ENCODE data around the gene TTC12. TPM values are rescaled to one million over a fixed set of nuclear protein-coding genes. Genes with fewer than 3 reads are reported as not detected.

The TTC12 gene
- total RNA-seq, 2 donors from 2014 or later = 22.3 to 134 TPM

DNA sequence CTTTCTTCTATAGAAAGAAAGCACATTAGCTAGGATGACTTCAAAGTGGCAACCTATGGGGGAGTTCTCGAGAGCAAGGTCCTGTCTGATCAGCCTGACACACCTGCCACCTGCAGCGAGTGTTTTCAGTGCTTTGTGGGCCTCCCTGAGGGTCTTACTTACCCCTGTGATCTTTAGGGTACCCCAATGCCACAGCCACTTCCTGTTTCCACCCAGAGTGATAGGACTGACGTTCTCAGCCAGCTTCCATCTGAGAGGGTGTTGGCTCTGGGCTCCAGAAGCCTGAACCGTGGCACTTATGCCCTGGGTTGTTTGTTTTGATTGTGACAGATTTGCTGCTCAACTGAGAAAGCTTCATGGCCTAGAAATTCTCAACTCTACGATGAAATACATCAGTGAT lies 51.5 kb downstream of the TTC12 start:
- intact Hi-C loops (cut with DNase I) = no loop called here
- Histone ChIP-seq H3K27ac (no peak overlapping the region), H3K36me3 (replicated peaks in 1 of 2; ENCODE audit: insufficient read depth in 1 of 2, low read depth in 2 of 2) (peaks cover 0 to 19% of the 10 kb centered on the region in 2 donors), H3K27me3 (no peaks in the 10 kb centered on the region), H3K4me1 (no peaks in the 10 kb centered on the region), H3K4me3 (no peak overlapping the region), H3K9me3 (no peaks in the 10 kb centered on the region)
- WGBS, 2 donors = 72 to 75% methylated on average over 5 of the region's 5 CpGs
- TF ChIP-seq, protein P1, sequence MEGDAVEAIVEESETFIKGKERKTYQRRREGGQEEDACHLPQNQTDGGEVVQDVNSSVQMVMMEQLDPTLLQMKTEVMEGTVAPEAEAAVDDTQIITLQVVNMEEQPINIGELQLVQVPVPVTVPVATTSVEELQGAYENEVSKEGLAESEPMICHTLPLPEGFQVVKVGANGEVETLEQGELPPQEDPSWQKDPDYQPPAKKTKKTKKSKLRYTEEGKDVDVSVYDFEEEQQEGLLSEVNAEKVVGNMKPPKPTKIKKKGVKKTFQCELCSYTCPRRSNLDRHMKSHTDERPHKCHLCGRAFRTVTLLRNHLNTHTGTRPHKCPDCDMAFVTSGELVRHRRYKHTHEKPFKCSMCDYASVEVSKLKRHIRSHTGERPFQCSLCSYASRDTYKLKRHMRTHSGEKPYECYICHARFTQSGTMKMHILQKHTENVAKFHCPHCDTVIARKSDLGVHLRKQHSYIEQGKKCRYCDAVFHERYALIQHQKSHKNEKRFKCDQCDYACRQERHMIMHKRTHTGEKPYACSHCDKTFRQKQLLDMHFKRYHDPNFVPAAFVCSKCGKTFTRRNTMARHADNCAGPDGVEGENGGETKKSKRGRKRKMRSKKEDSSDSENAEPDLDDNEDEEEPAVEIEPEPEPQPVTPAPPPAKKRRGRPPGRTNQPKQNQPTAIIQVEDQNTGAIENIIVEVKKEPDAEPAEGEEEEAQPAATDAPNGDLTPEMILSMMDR (IDR thresholded peaks at IDR 0.05) = no peak
- no peak for TF ChIP-seq POLR2A (IDR thresholded peaks at IDR 0.05)
- ATAC-seq = no peak
- DNase-seq = no peak

DNA sequence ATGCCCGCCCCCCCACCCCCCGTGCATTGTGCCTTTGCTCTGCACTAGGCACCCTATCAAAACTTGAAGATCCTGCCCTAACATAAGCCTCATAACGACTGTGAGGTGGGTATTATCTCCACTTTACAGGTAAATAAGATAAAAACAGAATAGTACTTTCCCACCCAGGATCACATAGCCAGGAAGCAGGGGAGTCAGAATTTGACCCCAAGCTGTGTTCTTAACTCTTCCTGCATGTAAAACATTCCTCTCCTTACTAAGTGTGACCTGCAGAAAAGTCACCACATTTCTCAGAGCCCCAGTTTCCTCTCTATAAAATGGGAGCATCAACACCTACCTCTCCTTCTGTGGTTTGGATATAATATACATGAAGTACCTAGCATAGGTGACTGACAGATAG lies 55.0 kb downstream of the TTC12 start:
- Histone ChIP-seq H3K27ac (no peak overlapping the region), H3K36me3 (replicated peaks in 1 of 2; ENCODE audit: insufficient read depth in 1 of 2, low read depth in 2 of 2) (peaks cover 0 to 6% of the 10 kb centered on the region in 2 donors), H3K4me1 (no peaks in the 10 kb centered on the region), H3K27me3 (no peaks in the 10 kb centered on the region), H3K9me3 (no peaks in the 10 kb centered on the region), H3K4me3 (no peak overlapping the region)
- TF ChIP-seq, protein P1 (IDR thresholded peaks at IDR 0.05) = no peak
- TF ChIP-seq POLR2A (IDR thresholded peaks at IDR 0.05) = no peak
- intact Hi-C loops (cut with DNase I) = no loop called here
- 66 to 70% methylated on average over 3 of the region's 3 CpGs for WGBS, 2 donors
- DNase-seq = no peak
- no peak for ATAC-seq

DNA sequence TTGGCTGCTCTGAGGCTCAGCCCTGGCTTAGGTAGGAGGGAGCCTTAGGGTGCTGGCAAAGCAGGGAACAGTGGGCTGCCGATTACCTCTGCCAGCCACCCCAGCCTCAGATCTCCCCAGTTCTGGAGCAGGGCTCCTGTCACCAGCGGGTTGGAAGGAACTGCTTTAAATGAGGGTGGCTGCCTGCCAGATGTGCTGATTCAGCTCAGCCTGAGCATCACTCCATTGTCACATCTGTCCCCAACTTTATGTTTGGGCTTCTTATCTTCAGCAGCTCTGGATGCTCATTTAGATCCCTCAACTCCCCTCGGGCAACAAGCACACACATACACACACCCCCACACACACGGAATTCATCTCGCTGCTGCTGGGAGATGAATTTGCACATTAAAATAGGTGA lies 56.3 kb downstream of the TTC12 start:
- intact Hi-C loops (cut with DNase I) = no loop called here
- Histone ChIP-seq H3K36me3 (replicated peaks in 1 of 2; ENCODE audit: insufficient read depth in 1 of 2, low read depth in 2 of 2) (no peaks in the 10 kb centered on the region), H3K4me3 (no peak overlapping the region), H3K4me1 (no peaks in the 10 kb centered on the region), H3K27me3 (no peaks in the 10 kb centered on the region), H3K27ac (no peak overlapping the region), H3K9me3 (no peaks in the 10 kb centered on the region)
- no peak for TF ChIP-seq POLR2A (IDR thresholded peaks at IDR 0.05)
- TF ChIP-seq, protein P1 (IDR thresholded peaks at IDR 0.05) = no peak
- 85 to 87% methylated on average over 5 of the region's 5 CpGs for WGBS, 2 donors
- ATAC-seq (no peak), DNase-seq (no peak)

DNA sequence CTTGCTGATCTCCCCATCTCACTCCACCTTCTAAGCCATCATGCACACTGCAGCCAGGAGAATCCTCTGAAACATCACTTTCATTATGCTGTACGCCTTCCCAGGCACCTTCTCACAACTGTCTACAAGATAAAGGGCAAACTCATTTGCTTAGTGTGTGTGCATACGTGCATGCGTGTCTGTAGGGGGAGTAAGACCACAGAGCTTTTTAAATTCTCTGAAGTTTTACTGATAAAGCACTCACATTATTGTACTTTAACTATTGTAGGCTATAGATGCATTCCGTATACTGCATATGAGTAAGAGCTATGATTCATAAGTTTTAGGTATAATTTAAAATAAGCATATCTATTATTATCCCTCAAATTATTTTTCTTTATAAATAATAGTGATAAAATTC lies 57.9 kb downstream of the TTC12 start:
- no peak overlapping the region for H3K4me3 ChIP-seq
- no peaks in the 10 kb centered on the region for H3K36me3 ChIP-seq (replicated peaks in 1 of 2; ENCODE audit: insufficient read depth in 1 of 2, low read depth in 2 of 2)
- TF ChIP-seq, protein P1 (IDR thresholded peaks at IDR 0.05) = no peak
- TF ChIP-seq POLR2A (IDR thresholded peaks at IDR 0.05) = no peak
- H3K27me3 ChIP-seq = no peaks in the 10 kb centered on the region
- no peak overlapping the region for H3K27ac ChIP-seq
- no peak for ATAC-seq
- no peaks in the 10 kb centered on the region for H3K4me1 ChIP-seq
- DNase-seq = no peak
- WGBS, 2 donors = 83 to 93% methylated on average over 4 of the region's 4 CpGs
- no peaks in the 10 kb centered on the region for H3K9me3 ChIP-seq
- intact Hi-C loops (cut with DNase I) = no loop called here

DNA sequence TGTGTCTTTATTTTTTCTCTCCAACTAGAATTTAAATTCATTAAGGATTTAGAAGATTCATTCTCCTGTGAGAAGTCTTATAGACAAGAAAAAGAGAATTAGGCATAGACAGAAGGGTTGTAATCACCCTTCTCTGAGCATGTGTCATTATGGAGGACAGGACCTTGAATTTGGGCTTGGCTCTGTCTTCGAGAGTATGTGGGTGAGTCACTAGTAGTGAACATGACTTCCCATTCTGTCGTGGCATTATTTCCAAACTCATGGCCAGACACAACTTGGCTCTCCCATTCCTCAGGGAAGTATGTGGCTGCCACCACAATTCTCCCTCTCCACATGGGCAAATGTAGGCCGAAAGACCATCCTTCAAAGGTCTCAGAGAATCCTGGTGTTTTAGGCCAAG lies 58.9 kb downstream of the TTC12 start:
- Histone ChIP-seq H3K9me3 (no peaks in the 10 kb centered on the region), H3K4me3 (no peak overlapping the region), H3K4me1 (no peaks in the 10 kb centered on the region), H3K36me3 (replicated peaks in 1 of 2; ENCODE audit: insufficient read depth in 1 of 2, low read depth in 2 of 2) (no peaks in the 10 kb centered on the region), H3K27me3 (no peaks in the 10 kb centered on the region), H3K27ac (no peak overlapping the region)
- TF ChIP-seq POLR2A (IDR thresholded peaks at IDR 0.05) = no peak
- TF ChIP-seq, protein P1 (IDR thresholded peaks at IDR 0.05) = no peak
- intact Hi-C loops (cut with DNase I) = no loop called here
- DNase-seq (no peak), ATAC-seq (no peak)
- 91 to 92% methylated on average over 3 of the region's 3 CpGs for WGBS, 2 donors

All from body of pancreas (tissue), 4 donors.